Endothelial cell of umbilical vein (primary cell): ENCODE results near the gene TUB. TPM values are rescaled to one million over a fixed set of nuclear protein-coding genes. Genes with fewer than 3 reads are reported as not detected.

ENCODE experiments used
- BruUV-seq: library from RNA; stranded (reverse); fragments of 400-500 nt; replicated peaks from 2 replicates; lab custom pipeline; 2021; lab: Mats Ljungman, UMichigan
- CTCF ChIA-PET: fragments of 300-600, 350-600 bp; sonication (Branson Sonifier 250); formaldehyde crosslinking; loops from one replicate; lab custom pipeline; 2021; ENCODE audit warnings: antibody characterized with exemption, inconsistent platforms; lab: Charles Lee
- POLR2A ChIA-PET: fragments of 300-600, 350-600 bp; sonication (Branson Sonifier 250); formaldehyde crosslinking; loops from one replicate; lab custom pipeline; 2021; ENCODE audit warnings: antibody characterized with exemption, inconsistent platforms; lab: Charles Lee
- DNase-seq: peaks from one replicate; pipeline ENCODE4 v3.0.0-alpha.2; 2011; ENCODE audit warnings: low read depth, low spot score
- FAIRE-seq: peaks from 2 replicates; lab custom pipeline; 2011; peaks lifted over from hg19 to GRCh38; lab: Jason Lieb, UNC
- H2AFZ ChIP-seq: 2 replicates; pipeline ENCODE4 v1.6.0; 2012; ENCODE audit warnings: low read depth, low read length, control low read depth, inconsistent platforms
- H3K27ac ChIP-seq: 2 replicates; pipeline ENCODE4 v1.5.1; 2011; ENCODE audit warnings: low read depth, mild to moderate bottlenecking, control low read depth, low read length, moderate library complexity; ENCODE audit not compliant: insufficient read depth
- H3K27me3 ChIP-seq, 2 experiments: 2 replicates each; pipeline versions ENCODE4 v1.6.0 to v1.6.1; 2011; ENCODE audit warnings: low read length in 2 of 2, mixed read lengths in 1 of 2; ENCODE audit not compliant: control insufficient read depth in 2 of 2, insufficient read depth in 2 of 2
- H3K36me3 ChIP-seq, 2 experiments: 2 replicates in 1 of 2; 3 replicates in 1 of 2; pipeline ENCODE4 v1.5.1; 2011; ENCODE audit warnings: low read length in 2 of 2, mild to moderate bottlenecking in 1 of 2, moderate library complexity in 1 of 2; ENCODE audit not compliant: control insufficient read depth in 2 of 2, insufficient read depth in 2 of 2; ENCODE audit errors: extremely low read depth in 1 of 2
- H3K4me1 ChIP-seq: 3 replicates; pipeline ENCODE4 v1.5.1; 2011; ENCODE audit warnings: mild to moderate bottlenecking, low read length; ENCODE audit not compliant: control insufficient read depth, insufficient read depth; ENCODE audit errors: extremely low read depth
- H3K4me2 ChIP-seq: 2 replicates; pipeline ENCODE4 v1.6.1; 2011; ENCODE audit warnings: low read length, control low read depth, mixed read lengths; ENCODE audit not compliant: insufficient read depth
- H3K4me3 ChIP-seq, 3 experiments: fragments of 200-600 bp in 1 of 3; sonication (generic), shearing (Covaris generic) in 1 of 3; replicated peaks in 1 of 3; 2 replicates each; pipeline ENCODE4 v1.5.1; 2011 to 2016; ENCODE audit warnings: control low read depth in 3 of 3, low read length in 3 of 3, mild to moderate bottlenecking in 2 of 3, inconsistent platforms in 1 of 3, low read depth in 1 of 3, moderate library complexity in 1 of 3; ENCODE audit not compliant: insufficient read depth in 1 of 3
- H3K79me2 ChIP-seq: 2 replicates; pipeline ENCODE4 v1.6.0; 2012; ENCODE audit warnings: low read length, inconsistent platforms; ENCODE audit not compliant: control insufficient read depth, insufficient read depth
- H3K9ac ChIP-seq: replicated peaks from 2 replicates; pipeline ENCODE3; 2011; ENCODE audit warnings: low read length, control low read depth; ENCODE audit not compliant: insufficient read depth; ENCODE audit errors: extremely low read depth
- H3K9me1 ChIP-seq: replicated peaks from 3 replicates; pipeline ENCODE4 v1.6.0; 2011; ENCODE audit warnings: mild to moderate bottlenecking, low read length; ENCODE audit not compliant: control insufficient read depth, insufficient read depth; ENCODE audit errors: extremely low read depth
- H3K9me3 ChIP-seq: replicated peaks from 2 replicates; pipeline ENCODE4 v1.5.1; 2012; ENCODE audit warnings: low read length, inconsistent platforms; ENCODE audit not compliant: control insufficient read depth, insufficient read depth
- H4K20me1 ChIP-seq: replicated peaks from 2 replicates; pipeline ENCODE3; 2011; ENCODE audit warnings: mild to moderate bottlenecking, low read length; ENCODE audit not compliant: control insufficient read depth, insufficient read depth; ENCODE audit errors: extremely low read depth
- CTCF ChIP-seq, 2 donors: IDR thresholded peaks; 1 replicate in 1 of 2; 2 replicates in 1 of 2; pipeline ENCODE4 v1.5.1; 2011; ENCODE audit warnings: low read length in 2 of 2, mild to moderate bottlenecking in 2 of 2, moderate library complexity in 2 of 2, control low read depth in 1 of 2, inconsistent platforms in 1 of 2, low read depth in 1 of 2; ENCODE audit not compliant: insufficient read depth in 1 of 2; ENCODE audit errors: extremely low read depth in 1 of 2
- EZH2 ChIP-seq: IDR thresholded peaks from 2 replicates; pipeline ENCODE4 v1.6.1; 2012; ENCODE audit warnings: borderline replicate concordance, low read depth, mild to moderate bottlenecking, moderate library complexity, low read length, inconsistent platforms; ENCODE audit not compliant: severe bottlenecking
- FOS ChIP-seq: IDR thresholded peaks from 2 replicates; pipeline ENCODE4 v1.6.1; 2011; ENCODE audit warnings: mild to moderate bottlenecking, low read length, moderate library complexity, borderline replicate concordance; ENCODE audit not compliant: insufficient read depth
- GATA2 ChIP-seq: IDR thresholded peaks from 2 replicates; pipeline ENCODE4 v1.7.0; 2011; ENCODE audit warnings: low read depth, mild to moderate bottlenecking, moderate library complexity, mixed read lengths, low read length; ENCODE audit not compliant: insufficient read length, insufficient read depth
- JUN ChIP-seq: IDR thresholded peaks from 2 replicates; pipeline ENCODE4 v1.6.1; 2011; ENCODE audit warnings: borderline replicate concordance, low read depth; ENCODE audit not compliant: insufficient read length, insufficient read depth
- MAX ChIP-seq: IDR thresholded peaks from 2 replicates; pipeline ENCODE4 v1.6.1; 2011; ENCODE audit not compliant: insufficient read depth, insufficient read length
- MYC ChIP-seq: IDR thresholded peaks from one replicate; pipeline ENCODE4 v1.6.1; 2011; ENCODE audit warnings: mild to moderate bottlenecking, low read depth, low read length
- POLR2A ChIP-seq: IDR thresholded peaks from 2 replicates; pipeline ENCODE4 v1.6.1; 2012; ENCODE audit warnings: low read depth, mild to moderate bottlenecking, control low read depth, low read length
- POLR2AphosphoS5 ChIP-seq: IDR thresholded peaks from 2 replicates; pipeline ENCODE4 v1.6.1; 2012; ENCODE audit warnings: low read depth, mild to moderate bottlenecking, control low read depth, low read length, moderate library complexity; ENCODE audit not compliant: insufficient read depth
- dilution Hi-C: fragments of 300-500 bp; cut with MboI; formaldehyde crosslinking; loops from one replicate; pipeline ENCODE4 v1.15.0; 2019; ENCODE audit warnings: low sequenced_read_pairs; ENCODE audit not compliant: extremely low pct_ligation_motif_present
- intact Hi-C: fragments of 100-400 bp; cut with micrococcal nuclease; formaldehyde crosslinking; loops from one replicate; pipeline ENCODE4 v1.10.0; 2022
- polyA plus RNA-seq, 4 experiments: library from polyadenylated mRNA; depleted of rRNA in 3 of 4; stranded (reverse) in 3 of 4; unstranded in 1 of 4; fragments of >200 nt; gene quantifications; 2 replicates each; pipeline versions ENCODE4 v1.2.1 to v1.2.3, GENCODE V29; 2011 to 2012; ENCODE audit warnings: missing spikeins in 1 of 4
- total RNA-seq: library from RNA; stranded (reverse); gene quantifications from 2 replicates; pipeline ENCODE4 v1.2.3, GENCODE V29; 2021

TUB gene
- total and polyA plus RNA-seq, 2 donors (not counting 3 experiments of a cell fraction or from before 2014, with no cell fraction given), result 2.3 to 3.9 TPM

DNA sequence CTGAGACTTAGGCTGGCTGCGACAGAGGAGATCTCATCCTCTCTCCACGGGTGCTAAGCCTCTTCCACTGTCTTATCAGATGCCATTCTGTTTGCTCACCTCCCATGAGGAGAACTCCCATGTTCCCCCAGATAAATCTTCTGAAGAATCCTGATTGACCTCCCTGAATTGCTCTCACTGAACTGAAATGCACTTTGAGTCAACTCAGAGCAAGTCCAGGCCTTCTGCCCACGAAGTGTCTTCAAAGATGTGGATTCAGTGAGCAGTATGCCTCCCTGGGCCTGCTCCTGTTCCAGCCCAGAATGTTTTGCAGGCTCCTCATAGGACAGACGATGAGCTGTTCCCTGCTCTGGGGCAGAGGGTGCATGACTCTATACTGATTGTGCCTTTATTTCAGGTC lies 17.4 kb downstream of the TUB start:
- intact Hi-C loops, result loop anchor here (2.0 to 10.0 kb wide), 2 partner anchors 206 to 404 kb away; no protein-coding TSS in a partner anchor
- H4K20me1 ChIP-seq, result no peaks in the 10 kb centered on the region
- H3K4me3 ChIP-seq, result no peak overlapping the region
- no peak overlapping the region for H3K27ac ChIP-seq
- H2AFZ ChIP-seq, result no peak overlapping the region
- POLR2A ChIA-PET, result no interaction called here
- CTCF ChIA-PET, result interaction anchor here (1.0 to 20.3 kb wide), 24 partner anchors 10 to 1002 kb away, joined by 3 to 822 read pairs (median 8); partner anchors contain the start of genes EIF3F, LMO1 and TUB
- no peak for TF ChIP-seq MYC
- TF ChIP-seq EZH2, result no peak
- TF ChIP-seq FOS, result no peak
- no peak for TF ChIP-seq POLR2AphosphoS5
- no peak for TF ChIP-seq POLR2A
- no peak for TF ChIP-seq CTCF (IDR thresholded peaks at IDR 0.05; ENCODE audit: extremely low read depth in 1 of 2, insufficient read depth in 1 of 2, low read depth in 1 of 2, low read length in 2 of 2)
- no peak for TF ChIP-seq GATA2
- TF ChIP-seq JUN, result no peak
- no peak for TF ChIP-seq MAX
- H3K4me1 ChIP-seq, result no peaks in the 10 kb centered on the region
- BruUV-seq, result no TSS peak
- no peaks in the 10 kb centered on the region for H3K79me2 ChIP-seq
- H3K9ac ChIP-seq, result no peak overlapping the region
- H3K4me2 ChIP-seq, result no peak overlapping the region
- dilution Hi-C loops, result no loop called here
- FAIRE-seq (no peak), DNase-seq (no peak)
- H3K9me1 ChIP-seq, result no peaks in the 10 kb centered on the region
- H3K36me3 ChIP-seq, result no peaks in the 10 kb centered on the region
- H3K27me3 ChIP-seq, result no peaks in the 10 kb centered on the region
- no peaks in the 10 kb centered on the region for H3K9me3 ChIP-seq
